ENCODE measurements around the gene QRFPR. TPM values are rescaled to one million over a fixed set of nuclear protein-coding genes. Genes with fewer than 3 reads are reported as not detected.
A peak's percentile ranks its signal among the peaks of the same experiment; 100 is the strongest.

Gene QRFPR
- total RNA-seq, 1 experiment from 2014 or later = 2.3 TPM

GRCh38 chr4:121373841-121374240 lies 7.0 kb downstream of the QRFPR start:
- DNase-seq = no peak
- H3K27me3 ChIP-seq (ENCODE audit: control insufficient read depth, insufficient read depth, low read length) = peaks cover 1% of the 10 kb centered on the region
- H3K4me3 ChIP-seq (ENCODE audit: insufficient read depth, low read depth, low read length) = no peak overlapping the region
- H3K36me3 ChIP-seq (replicated peaks; ENCODE audit: control insufficient read depth, insufficient read depth, low read length) = no peaks in the 10 kb centered on the region

DNA sequence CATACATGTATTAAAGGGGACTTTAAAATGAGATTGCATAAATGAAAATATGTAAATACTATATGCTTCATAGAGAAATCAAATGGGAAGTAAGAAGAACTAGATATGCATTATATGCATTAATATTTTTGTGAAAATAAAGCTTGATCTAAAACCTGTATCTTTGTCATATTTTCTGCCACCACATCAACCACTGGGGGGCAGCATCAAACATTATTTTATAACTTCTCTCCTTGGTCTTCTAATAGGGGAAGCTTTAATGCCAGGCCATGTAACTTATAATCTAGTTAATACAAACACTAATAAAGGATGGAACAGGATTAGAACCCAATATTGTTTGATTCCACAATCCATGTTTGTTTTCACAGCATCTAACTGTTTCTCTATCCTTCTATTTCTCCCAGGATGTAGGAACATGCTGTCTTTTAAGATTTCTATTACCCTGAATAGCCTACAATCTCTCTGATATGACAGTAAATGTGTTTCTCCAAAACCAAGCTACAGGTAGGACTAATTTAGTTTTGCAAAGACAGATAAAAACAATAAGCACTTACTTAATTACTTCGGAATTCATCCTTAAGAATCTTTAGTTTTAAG lies 10.0 kb downstream of the QRFPR start:
- H3K36me3 ChIP-seq (replicated peaks; ENCODE audit: control insufficient read depth, insufficient read depth, low read length) = no peaks in the 10 kb centered on the region
- peak; percentile 7 for DNase-seq
- no peaks in the 10 kb centered on the region for H3K27me3 ChIP-seq (ENCODE audit: control insufficient read depth, insufficient read depth, low read length)
- H3K4me3 ChIP-seq (ENCODE audit: insufficient read depth, low read depth, low read length) = no peak overlapping the region

DNA sequence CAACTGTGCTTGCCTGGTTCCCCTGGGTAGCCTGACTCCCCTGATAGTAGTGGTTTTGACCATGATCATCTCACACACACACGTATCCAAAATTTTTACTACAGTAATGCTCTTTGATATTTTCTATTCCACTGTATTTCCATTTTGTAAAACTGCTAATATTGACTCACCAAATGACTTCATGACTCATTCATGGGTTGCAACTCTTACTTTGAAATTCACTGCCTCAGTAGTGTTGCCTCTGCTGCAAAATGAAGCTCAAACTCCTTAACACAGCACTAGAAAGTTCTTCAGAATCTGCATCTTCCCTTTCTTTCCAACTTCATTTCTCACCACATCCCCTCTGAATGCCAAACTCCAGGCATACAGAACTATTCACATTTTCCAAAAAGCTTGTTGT lies 20.3 kb downstream of the QRFPR start:
- Histone ChIP-seq H3K36me3 (replicated peaks; ENCODE audit: control insufficient read depth, insufficient read depth, low read length) (no peaks in the 10 kb centered on the region), H3K27me3 (ENCODE audit: control insufficient read depth, insufficient read depth, low read length) (no peaks in the 10 kb centered on the region), H3K4me3 (ENCODE audit: insufficient read depth, low read depth, low read length) (no peak overlapping the region)
- DNase-seq = no peak

DNA sequence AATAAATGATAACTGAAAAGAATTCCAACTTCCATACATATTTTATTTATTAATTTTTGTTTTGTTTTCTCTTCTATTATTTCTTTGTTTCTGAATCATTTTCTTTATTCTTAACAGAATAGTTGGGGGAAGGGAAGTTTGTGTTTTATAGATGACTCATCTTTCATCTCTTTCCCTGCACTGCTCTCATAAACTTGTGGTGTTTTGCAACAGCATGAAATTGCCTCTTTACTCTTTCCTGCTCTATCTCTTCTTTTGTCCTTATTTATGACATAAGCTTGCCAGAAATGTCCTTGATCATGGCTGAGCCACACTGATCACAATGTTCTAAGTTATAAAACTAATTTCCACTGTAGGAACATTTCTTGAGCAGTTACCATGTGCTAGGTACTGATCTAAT lies 22.3 kb downstream of the QRFPR start:
- no peak for DNase-seq
- Histone ChIP-seq H3K36me3 (replicated peaks; ENCODE audit: control insufficient read depth, insufficient read depth, low read length) (no peaks in the 10 kb centered on the region), H3K4me3 (ENCODE audit: insufficient read depth, low read depth, low read length) (no peak overlapping the region), H3K27me3 (ENCODE audit: control insufficient read depth, insufficient read depth, low read length) (no peaks in the 10 kb centered on the region)

DNA sequence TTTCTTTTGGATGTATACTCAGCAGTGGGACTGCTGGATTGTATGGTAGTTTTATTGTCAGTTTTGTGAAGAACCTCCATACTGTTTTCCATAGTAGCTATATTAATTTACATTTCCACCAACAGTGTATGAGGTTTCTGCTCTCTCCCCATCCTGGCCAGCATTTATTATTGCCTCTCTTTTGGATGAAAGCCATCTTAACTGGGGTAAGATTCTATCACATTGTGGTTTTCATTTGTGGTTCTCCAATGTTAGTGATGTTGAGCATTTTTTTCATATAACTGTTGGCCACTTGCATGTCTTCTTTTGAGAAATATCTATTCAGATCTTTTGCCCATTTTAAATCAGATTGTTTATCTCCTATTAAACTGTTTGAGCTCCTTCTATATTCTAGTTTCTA lies 27.6 kb downstream of the QRFPR start:
- Histone ChIP-seq H3K4me3 (ENCODE audit: insufficient read depth, low read depth, low read length) (no peak overlapping the region), H3K36me3 (replicated peaks; ENCODE audit: control insufficient read depth, insufficient read depth, low read length) (no peaks in the 10 kb centered on the region), H3K27me3 (ENCODE audit: control insufficient read depth, insufficient read depth, low read length) (no peaks in the 10 kb centered on the region)
- no peak for DNase-seq

DNA sequence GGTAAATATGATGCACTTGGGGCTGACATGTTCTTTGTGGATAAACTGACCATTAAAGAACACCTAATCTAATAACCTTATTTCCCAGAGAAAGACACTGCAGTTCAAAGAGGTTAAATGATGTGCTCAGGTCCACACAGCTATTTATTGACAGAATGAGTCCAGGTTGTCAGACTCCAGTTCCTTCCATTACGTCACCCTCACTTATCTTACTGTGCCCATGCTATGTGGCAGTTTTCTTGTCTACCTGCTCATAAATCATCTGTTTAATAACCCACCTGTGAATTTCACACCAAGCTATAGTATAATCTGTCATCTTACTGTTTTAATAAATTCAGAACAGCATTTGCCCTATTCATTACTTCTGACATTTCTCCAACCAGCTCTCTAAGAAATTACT lies 36.7 kb downstream of the QRFPR start:
- Histone ChIP-seq H3K36me3 (replicated peaks; ENCODE audit: control insufficient read depth, insufficient read depth, low read length) (no peaks in the 10 kb centered on the region), H3K27me3 (ENCODE audit: control insufficient read depth, insufficient read depth, low read length) (no peaks in the 10 kb centered on the region), H3K4me3 (ENCODE audit: insufficient read depth, low read depth, low read length) (no peak overlapping the region)
- no peak for DNase-seq

DNA sequence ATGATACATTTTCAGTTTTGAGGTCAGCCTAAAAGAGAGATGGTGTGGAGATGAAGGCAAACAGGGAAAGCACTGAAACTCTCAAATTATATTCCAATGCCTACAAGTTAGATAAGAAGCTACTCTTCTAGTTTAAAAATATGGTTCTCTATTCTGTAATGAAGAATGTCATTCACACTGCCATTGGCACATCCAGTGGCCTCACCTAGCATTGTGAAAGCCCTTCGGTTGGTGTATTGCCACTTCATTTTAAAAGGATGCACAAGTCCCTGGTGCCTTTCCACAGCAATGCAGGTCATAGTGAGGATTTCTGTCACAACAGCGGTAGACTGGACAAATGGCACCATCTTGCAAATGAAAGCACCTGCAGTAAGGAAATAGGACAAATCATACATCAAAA lies 40.6 kb downstream of the QRFPR start:
- no peak overlapping the region for H3K4me3 ChIP-seq (ENCODE audit: insufficient read depth, low read depth, low read length)
- H3K36me3 ChIP-seq (replicated peaks; ENCODE audit: control insufficient read depth, insufficient read depth, low read length) = no peaks in the 10 kb centered on the region
- DNase-seq = no peak
- H3K27me3 ChIP-seq (ENCODE audit: control insufficient read depth, insufficient read depth, low read length) = no peaks in the 10 kb centered on the region

DNA sequence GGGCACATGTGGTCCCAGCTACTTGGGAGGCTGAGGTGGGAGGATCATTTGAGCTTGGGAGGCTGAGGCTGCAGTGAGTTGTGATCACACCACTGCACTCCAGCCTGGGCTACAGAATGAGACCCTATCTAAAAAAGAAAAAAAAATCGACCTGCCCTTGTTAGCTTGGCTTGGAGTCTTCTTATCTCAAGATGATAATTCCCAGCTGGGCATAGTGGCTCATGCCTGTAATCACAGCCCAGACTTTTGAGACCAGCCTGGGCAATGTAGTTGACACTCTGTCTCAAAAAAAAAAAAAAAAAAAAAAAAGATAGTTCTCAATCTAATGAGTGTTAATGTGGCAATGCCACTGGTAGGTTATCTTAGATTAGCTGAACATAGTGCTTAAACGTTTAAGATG lies 41.0 kb downstream of the QRFPR start:
- no peak overlapping the region for H3K4me3 ChIP-seq (ENCODE audit: insufficient read depth, low read depth, low read length)
- no peak for DNase-seq
- no peaks in the 10 kb centered on the region for H3K36me3 ChIP-seq (replicated peaks; ENCODE audit: control insufficient read depth, insufficient read depth, low read length)
- H3K27me3 ChIP-seq (ENCODE audit: control insufficient read depth, insufficient read depth, low read length) = no peaks in the 10 kb centered on the region

DNA sequence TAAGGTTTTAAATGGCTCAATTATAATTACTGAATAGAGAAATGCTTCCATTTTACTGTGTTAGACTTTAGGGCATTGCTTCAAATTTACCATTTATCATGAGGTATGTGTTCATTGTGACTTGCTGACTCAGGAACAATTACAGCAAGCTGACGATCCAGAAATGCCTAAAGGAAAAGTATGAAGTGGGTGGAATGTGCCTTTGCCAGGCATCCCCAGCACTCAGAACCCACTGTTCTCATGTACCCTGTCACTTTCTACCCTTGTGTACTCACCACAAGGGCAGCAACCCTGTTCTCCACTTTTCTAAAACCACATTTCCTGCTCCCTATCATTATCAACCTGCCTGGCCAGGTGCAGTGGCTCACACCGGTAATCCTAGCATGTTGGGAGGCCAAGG lies 41.5 kb downstream of the QRFPR start:
- DNase-seq = no peak
- H3K27me3 ChIP-seq (ENCODE audit: control insufficient read depth, insufficient read depth, low read length) = no peaks in the 10 kb centered on the region
- no peak overlapping the region for H3K4me3 ChIP-seq (ENCODE audit: insufficient read depth, low read depth, low read length)
- no peaks in the 10 kb centered on the region for H3K36me3 ChIP-seq (replicated peaks; ENCODE audit: control insufficient read depth, insufficient read depth, low read length)

DNA sequence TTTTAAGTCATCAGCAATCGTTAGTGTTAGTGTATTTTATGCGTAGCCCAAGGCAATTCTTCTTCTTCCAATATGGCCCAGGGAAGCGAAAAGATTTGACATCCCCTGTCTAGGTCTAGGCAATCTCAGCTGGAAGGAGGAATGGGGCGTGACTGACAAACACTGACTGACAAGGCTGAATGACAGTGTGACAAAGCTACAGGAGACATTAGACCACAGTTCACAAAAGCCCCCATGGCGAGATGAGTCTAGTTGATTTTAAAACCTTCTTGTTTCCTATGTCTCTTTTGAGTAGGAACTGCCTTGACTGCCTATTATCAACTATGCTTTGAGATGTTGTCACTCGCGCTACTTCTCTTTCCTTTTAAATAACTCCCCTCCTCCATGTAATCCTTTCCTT lies 42.3 kb downstream of the QRFPR start:
- Histone ChIP-seq H3K4me3 (ENCODE audit: insufficient read depth, low read depth, low read length) (no peak overlapping the region), H3K36me3 (replicated peaks; ENCODE audit: control insufficient read depth, insufficient read depth, low read length) (no peaks in the 10 kb centered on the region), H3K27me3 (ENCODE audit: control insufficient read depth, insufficient read depth, low read length) (no peaks in the 10 kb centered on the region)
- no peak for DNase-seq

GRCh38 chr4:121336706-121337105 lies 44.1 kb downstream of the QRFPR start:
- DNase-seq = no peak
- no peaks in the 10 kb centered on the region for H3K27me3 ChIP-seq (ENCODE audit: control insufficient read depth, insufficient read depth, low read length)
- no peak overlapping the region for H3K4me3 ChIP-seq (ENCODE audit: insufficient read depth, low read depth, low read length)
- no peaks in the 10 kb centered on the region for H3K36me3 ChIP-seq (replicated peaks; ENCODE audit: control insufficient read depth, insufficient read depth, low read length)

DNA sequence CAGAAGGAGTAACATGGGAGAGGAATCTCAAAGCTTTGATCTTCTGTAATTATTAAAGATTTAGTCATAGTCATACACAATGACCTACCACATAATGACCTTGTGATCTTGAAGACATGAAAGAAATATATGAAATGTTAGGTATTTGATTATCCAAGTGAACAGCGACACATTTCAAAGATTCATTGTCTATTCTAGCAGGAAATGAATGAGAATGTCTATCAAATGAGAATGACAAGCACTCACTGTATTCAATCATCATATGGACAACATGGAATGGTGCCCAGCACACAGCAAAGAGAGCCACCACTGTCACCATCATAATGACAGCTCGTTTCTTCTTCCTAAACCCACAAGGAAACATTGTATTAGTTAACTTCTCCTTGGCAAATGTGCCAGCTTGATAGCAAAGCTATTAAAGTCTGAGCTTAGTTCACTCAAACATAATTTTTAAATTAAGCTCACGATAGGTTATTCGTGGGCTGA lies 50.6 kb downstream of the QRFPR start:
- no peak for DNase-seq
- H3K27me3 ChIP-seq (ENCODE audit: control insufficient read depth, insufficient read depth, low read length) = no peaks in the 10 kb centered on the region
- H3K36me3 ChIP-seq (replicated peaks; ENCODE audit: control insufficient read depth, insufficient read depth, low read length) = no peaks in the 10 kb centered on the region
- H3K4me3 ChIP-seq (ENCODE audit: insufficient read depth, low read depth, low read length) = no peak overlapping the region

GRCh38 chr4:121326597-121326996 lies 54.2 kb downstream of the QRFPR start:
- no peaks in the 10 kb centered on the region for H3K27me3 ChIP-seq (ENCODE audit: control insufficient read depth, insufficient read depth, low read length)
- peak; percentile 8 for DNase-seq
- H3K4me3 ChIP-seq (ENCODE audit: insufficient read depth, low read depth, low read length) = no peak overlapping the region
- H3K36me3 ChIP-seq (replicated peaks; ENCODE audit: control insufficient read depth, insufficient read depth, low read length) = no peaks in the 10 kb centered on the region

DNA sequence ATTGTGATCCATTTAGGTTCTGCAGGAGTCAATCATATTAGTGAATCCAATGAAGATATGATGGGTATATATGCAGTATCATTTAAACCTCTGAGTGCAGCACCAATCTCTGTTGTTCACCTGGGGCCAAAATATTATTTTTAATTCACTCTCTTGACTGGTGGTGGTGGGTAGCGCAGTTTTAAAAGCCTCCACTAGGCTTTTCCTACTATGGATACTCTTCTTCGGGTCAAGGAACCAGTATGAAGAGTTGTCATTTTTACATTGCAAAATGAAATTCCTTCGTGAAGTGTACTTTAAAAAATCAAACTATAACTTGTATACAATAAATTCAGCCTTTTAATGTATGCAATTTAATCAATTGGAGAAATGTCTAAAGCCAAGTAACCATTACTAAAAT lies 56.5 kb downstream of the QRFPR start:
- no peaks in the 10 kb centered on the region for H3K27me3 ChIP-seq (ENCODE audit: control insufficient read depth, insufficient read depth, low read length)
- DNase-seq = peak; percentile 13
- H3K36me3 ChIP-seq (replicated peaks; ENCODE audit: control insufficient read depth, insufficient read depth, low read length) = no peaks in the 10 kb centered on the region
- H3K4me3 ChIP-seq (ENCODE audit: insufficient read depth, low read depth, low read length) = no peak overlapping the region

DNA sequence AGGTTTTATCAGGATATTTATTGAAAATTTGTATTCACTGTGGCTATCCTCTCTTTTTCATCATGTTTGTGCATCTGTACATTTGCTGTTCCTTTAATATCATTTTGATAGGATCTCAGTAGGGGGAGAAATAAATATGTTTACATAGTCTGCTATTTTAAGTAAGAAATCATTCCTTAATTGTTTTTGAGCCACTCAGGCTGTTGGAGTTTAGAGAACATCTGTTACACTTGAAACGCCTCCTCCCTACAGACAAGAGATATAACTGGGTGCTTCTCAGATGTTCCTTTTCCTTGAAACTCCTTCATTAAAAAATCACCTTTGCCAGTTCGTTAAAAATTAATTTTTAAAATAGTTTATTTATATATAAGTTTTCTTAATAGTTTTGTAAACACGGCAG lies 59.4 kb downstream of the QRFPR start:
- no peak overlapping the region for H3K4me3 ChIP-seq (ENCODE audit: insufficient read depth, low read depth, low read length)
- H3K36me3 ChIP-seq (replicated peaks; ENCODE audit: control insufficient read depth, insufficient read depth, low read length) = no peaks in the 10 kb centered on the region
- no peak for DNase-seq
- no peaks in the 10 kb centered on the region for H3K27me3 ChIP-seq (ENCODE audit: control insufficient read depth, insufficient read depth, low read length)

DNA sequence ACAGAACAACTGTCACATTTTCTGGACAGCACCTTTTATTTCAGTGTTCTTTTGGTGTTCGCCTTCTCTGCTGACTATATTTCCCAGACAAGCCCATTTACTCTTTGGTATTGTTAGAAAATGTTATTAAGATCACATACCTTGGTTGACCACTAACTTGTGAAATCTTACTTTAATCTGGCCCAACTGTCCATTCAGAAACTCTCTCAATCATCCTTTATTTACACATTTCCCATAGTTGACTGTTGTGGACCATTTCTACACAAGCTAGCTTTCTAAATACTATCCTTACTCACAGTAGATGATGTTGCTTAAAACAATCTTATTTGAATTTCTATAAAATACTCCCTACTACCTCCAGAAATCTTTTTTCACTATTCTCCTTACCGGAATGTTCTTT lies 64.7 kb downstream of the QRFPR start:
- no peak for DNase-seq
- Histone ChIP-seq H3K36me3 (replicated peaks; ENCODE audit: control insufficient read depth, insufficient read depth, low read length) (no peaks in the 10 kb centered on the region), H3K27me3 (ENCODE audit: control insufficient read depth, insufficient read depth, low read length) (no peaks in the 10 kb centered on the region), H3K4me3 (ENCODE audit: insufficient read depth, low read depth, low read length) (no peak overlapping the region)
